HG03354 (cell line): ENCODE measurements around the gene FAM13A.
"Not testable (repeated sequence)": the region's sequence is repeated elsewhere in the genome, so short reads cannot be mapped to it uniquely, and the experiment has no call there.

Experiments used
- ATAC-seq: cut with Tn5 transposase; IDR thresholded peaks from one replicate; pipeline ENCODE4 v1.9.1; 2021; ENCODE audit warnings: mild to moderate bottlenecking; ENCODE audit not compliant: unreplicated experiment, poor library complexity, severe bottlenecking

The FAM13A gene

GRCh38 chr4:89056953-89057398, at the start of gene FAM13A:
TSS of gene FAM13A (minus strand) at chr4:89057185. CDS start at chr4:89056964, 221 bp downstream.
- peak; percentile 79 for ATAC-seq

- no peak for ATAC-seq
Measured at GRCh38 chr4:89105726-89106125, 48.7 kb upstream of the FAM13A start.

- peak; percentile 91 for ATAC-seq
Measured at GRCh38 chr4:89101256-89102161, 44.5 kb upstream of the FAM13A start.

- no peak for ATAC-seq
Measured at GRCh38 chr4:89100853-89101252, 43.9 kb upstream of the FAM13A start.

GRCh38 chr4:89099471-89099870, 42.5 kb upstream of the FAM13A start:
- ATAC-seq = no peak

GRCh38 chr4:89099034-89099433, 42.0 kb upstream of the FAM13A start:
- no peak for ATAC-seq

GRCh38 chr4:89078300-89078699, 21.3 kb upstream of the FAM13A start:
- no peak for ATAC-seq

GRCh38 chr4:89077761-89078160, 20.8 kb upstream of the FAM13A start:
- no peak for ATAC-seq

GRCh38 chr4:89072921-89073320, 15.9 kb upstream of the FAM13A start:
- ATAC-seq = no peak

GRCh38 chr4:89071311-89071710, 14.3 kb upstream of the FAM13A start:
- ATAC-seq = no peak

GRCh38 chr4:89070041-89070440, 13.1 kb upstream of the FAM13A start:
- peak; percentile 72 for ATAC-seq

GRCh38 chr4:89069481-89069880, 12.5 kb upstream of the FAM13A start:
- ATAC-seq = peak; percentile 81

- no peak for ATAC-seq
Measured at GRCh38 chr4:89067417-89067816, 10.4 kb upstream of the FAM13A start.

GRCh38 chr4:89064848-89065247, 7.9 kb upstream of the FAM13A start:
- no peak for ATAC-seq

GRCh38 chr4:89057844-89058243, 859 bp upstream of the FAM13A start:
- not testable (repeated sequence) for ATAC-seq

- ATAC-seq = peak; percentile 46
Measured at GRCh38 chr4:89056292-89056952, 563 bp downstream of the FAM13A start.

GRCh38 chr4:89055157-89056080, 1.6 kb downstream of the FAM13A start:
- peak; percentile 40 for ATAC-seq

- no peak for ATAC-seq
Measured at GRCh38 chr4:89054627-89055026, 2.4 kb downstream of the FAM13A start.

GRCh38 chr4:89049853-89050252, 7.1 kb downstream of the FAM13A start:
- ATAC-seq = no peak
